SK-N-MC (cell line): ENCODE measurements around the gene SPHK2.

Experiments
- EZH2 ChIP-seq: fragments of 200-600 bp; sonication (generic); IDR thresholded peaks from one replicate; pipeline ENCODE4 v1.6.1; 2017; ENCODE audit warnings: antibody characterized with exemption
- FOXP2 ChIP-seq: optimal IDR thresholded peaks from 2 replicates; pipeline ENCODE3; 2011; ENCODE audit warnings: mild to moderate bottlenecking, moderate library complexity; ENCODE audit not compliant: insufficient read depth; ENCODE audit errors: extremely low read length, control extremely low read depth
- POLR2AphosphoS5 ChIP-seq: IDR thresholded peaks from 2 replicates; pipeline ENCODE4 v1.6.1; 2012; ENCODE audit warnings: mild to moderate bottlenecking, low read depth, low read length, borderline replicate concordance

DNA sequence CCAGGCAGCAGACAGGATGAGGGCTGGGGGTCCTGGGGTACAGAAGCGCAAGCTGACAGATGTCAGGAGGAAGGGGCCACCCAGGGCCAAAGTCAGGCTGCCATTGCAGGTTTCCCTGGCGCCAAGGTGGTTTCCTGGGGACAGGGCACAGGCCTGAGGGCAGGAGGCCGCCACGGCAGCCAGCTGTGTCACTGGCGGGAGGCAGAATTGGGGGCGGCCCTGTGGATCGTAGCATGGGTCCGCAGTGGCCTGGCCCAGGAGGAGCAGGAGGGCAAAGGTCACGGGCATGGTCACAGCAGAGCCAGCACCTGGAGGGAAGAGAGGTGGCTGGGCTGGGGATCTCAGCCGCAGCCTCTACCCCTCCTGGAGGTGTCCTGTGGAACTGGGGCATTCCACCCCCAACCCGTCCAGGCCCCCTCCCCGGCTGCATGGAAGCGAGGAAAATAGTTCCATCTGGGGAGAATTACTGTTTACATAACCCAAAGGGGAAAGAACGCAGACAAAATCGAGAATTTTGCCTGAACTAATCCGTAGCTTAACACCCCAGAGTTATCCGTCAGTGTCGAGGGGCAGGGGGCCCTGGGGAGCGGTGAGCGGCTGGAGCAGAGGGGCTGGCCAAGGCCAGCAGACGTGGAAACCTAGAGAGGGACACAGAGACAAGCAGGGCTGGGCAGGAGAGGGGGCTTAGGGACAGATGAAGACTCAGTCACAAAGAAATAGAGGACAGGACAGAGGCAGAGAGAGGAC is 51.6 kb downstream of the SPHK2 start:
- TF ChIP-seq EZH2 (no peak), POLR2AphosphoS5 (no peak), FOXP2 (no peak)
